HEK293 (cell line): ENCODE data around the gene GPS1.

Experiments used
- CTCF ChIA-PET: fragments of 350-600 bp; formaldehyde crosslinking; extraction: SDS; loops from one replicate; lab custom pipeline; 2021; ENCODE audit warnings: antibody characterized with exemption; lab: Yijun Ruan, JAX
- POLR2A ChIA-PET: fragments of 300-600 bp; formaldehyde crosslinking; extraction: SDS; loops from one replicate; lab custom pipeline; 2020; ENCODE audit warnings: antibody characterized with exemption, inconsistent platforms; lab: Yijun Ruan, JAX
- H3K27ac ChIP-seq: fragments of 200-500 bp; sonication (Bioruptor generic); 2 replicates; pipeline ENCODE4 v1.5.1; 2014; ENCODE audit warnings: low read depth, low read length, control low read depth, inconsistent platforms; ENCODE audit errors: extremely low read depth
- H3K36me3 ChIP-seq, 2 experiments: fragments of 200-500 bp in 1 of 2; sonication (Bioruptor generic) in 1 of 2; 1 replicate in 1 of 2; 2 replicates in 1 of 2; pipeline ENCODE4 v1.5.1; 2014 to 2017; ENCODE audit warnings: inconsistent platforms in 2 of 2, low read length in 2 of 2; ENCODE audit not compliant: control insufficient read depth in 2 of 2, insufficient read depth in 1 of 2
- H3K4me1 ChIP-seq: fragments of 200-500 bp; sonication (Bioruptor generic); 2 replicates; pipeline ENCODE4 v1.5.1; 2014; ENCODE audit warnings: mild to moderate bottlenecking, low read length, inconsistent platforms; ENCODE audit not compliant: control insufficient read depth, insufficient read depth
- H3K4me3 ChIP-seq: 2 replicates; pipeline ENCODE4 v1.5.1; 2011; ENCODE audit warnings: low read depth, mild to moderate bottlenecking, control low read depth, low read length, moderate library complexity
- H3K9me3 ChIP-seq: fragments of 200-500 bp; sonication (Bioruptor generic); 2 replicates; pipeline ENCODE4 v1.5.1; 2014; ENCODE audit warnings: low read depth, low read length, inconsistent platforms; ENCODE audit not compliant: control insufficient read depth, insufficient read depth
- CTCF ChIP-seq: fragments of 450-650 bp; formaldehyde crosslinking; IDR thresholded peaks from 2 replicates; pipeline ENCODE4 v1.5.1; 2016; ENCODE audit warnings: missing biosample characterization, missing genetic modification characterization
- HOXA7 ChIP-seq: sonication (generic); formaldehyde crosslinking; IDR thresholded peaks from 2 replicates; pipeline ENCODE4 v1.8.1; 2022; ENCODE audit warnings: missing genetic modification reagents, borderline replicate concordance
- PBX3 ChIP-seq: sonication (generic); formaldehyde crosslinking; IDR thresholded peaks from 2 replicates; pipeline ENCODE4 v1.8.1; 2022; ENCODE audit warnings: mild to moderate bottlenecking, moderate library complexity, missing genetic modification reagents
- PRDM10 ChIP-seq: fragments of 450-650 bp; formaldehyde crosslinking; IDR thresholded peaks from 2 replicates; pipeline ENCODE4 v1.5.1; 2016; ENCODE audit warnings: missing biosample characterization, missing genetic modification characterization
- RBAK ChIP-seq: fragments of 450-650 bp; formaldehyde crosslinking; IDR thresholded peaks from 2 replicates; pipeline ENCODE4 v1.5.1; 2016; ENCODE audit warnings: missing biosample characterization, missing genetic modification characterization
- SALL2 ChIP-seq: fragments of 450-650 bp; formaldehyde crosslinking; IDR thresholded peaks from 2 replicates; pipeline ENCODE4 v1.5.0; 2017; ENCODE audit warnings: missing biosample characterization, mild to moderate bottlenecking, missing genetic modification characterization, borderline replicate concordance
- ZBTB17 ChIP-seq: fragments of 450-650 bp; formaldehyde crosslinking; IDR thresholded peaks from 2 replicates; pipeline ENCODE4 v1.5.1; 2016; ENCODE audit warnings: missing biosample characterization, missing genetic modification characterization
- ZBTB49 ChIP-seq: fragments of 450-650 bp; formaldehyde crosslinking; IDR thresholded peaks from 2 replicates; pipeline ENCODE4 v1.5.1; 2016; ENCODE audit warnings: missing biosample characterization, missing genetic modification characterization, low read depth
- ZNF133 ChIP-seq: fragments of 450-650 bp; formaldehyde crosslinking; IDR thresholded peaks from 2 replicates; pipeline ENCODE4 v1.5.1; 2016; ENCODE audit warnings: missing biosample characterization, missing genetic modification characterization
- ZNF214 ChIP-seq: fragments of 450-650 bp; formaldehyde crosslinking; IDR thresholded peaks from 2 replicates; pipeline ENCODE4 v1.5.1; 2017; ENCODE audit warnings: missing biosample characterization, mild to moderate bottlenecking, missing genetic modification characterization, borderline replicate concordance
- ZNF324 ChIP-seq: fragments of 450-650 bp; formaldehyde crosslinking; IDR thresholded peaks from 2 replicates; pipeline ENCODE4 v1.5.1; 2016; ENCODE audit warnings: missing biosample characterization, missing genetic modification characterization
- ZNF394 ChIP-seq: fragments of 450-650 bp; formaldehyde crosslinking; IDR thresholded peaks from 2 replicates; pipeline ENCODE4 v1.5.1; 2016; ENCODE audit warnings: missing biosample characterization, missing genetic modification characterization, mild to moderate bottlenecking, moderate library complexity, borderline replicate concordance
- ZNF398 ChIP-seq: fragments of 450-650 bp; formaldehyde crosslinking; IDR thresholded peaks from 2 replicates; pipeline ENCODE4 v1.5.1; 2017; ENCODE audit warnings: missing biosample characterization, missing genetic modification characterization
- ZNF585B ChIP-seq: fragments of 450-650 bp; formaldehyde crosslinking; IDR thresholded peaks from 2 replicates; pipeline ENCODE4 v1.5.1; 2016; ENCODE audit warnings: missing biosample characterization, missing genetic modification characterization
- ZNF600 ChIP-seq: fragments of 450-650 bp; formaldehyde crosslinking; IDR thresholded peaks from 2 replicates; pipeline ENCODE4 v1.5.1; 2016; ENCODE audit warnings: missing biosample characterization, missing genetic modification characterization
- ZNF645 ChIP-seq: fragments of 450-650 bp; formaldehyde crosslinking; IDR thresholded peaks from 2 replicates; pipeline ENCODE4; 2016; ENCODE audit warnings: missing biosample characterization, missing genetic modification characterization
- ZNF664 ChIP-seq: fragments of 450-650 bp; formaldehyde crosslinking; IDR thresholded peaks from 2 replicates; pipeline ENCODE4 v1.5.1; 2016; ENCODE audit warnings: missing biosample characterization, missing genetic modification characterization

The GPS1 gene

GRCh38 chr17:82034371-82035011 lies 17.2 kb upstream of the GPS1 start (continued):
- TF ChIP-seq CTCF (tag by site-specific recombination) (no peak), ZNF394 (tag by site-specific recombination) (no peak), ZNF645 (tag by site-specific recombination) (no peak)

- peaks cover 10% of the 10 kb centered on the region for H3K4me1 ChIP-seq
- H3K9me3 ChIP-seq: no peaks in the 10 kb centered on the region
- H3K27ac ChIP-seq: no peak overlapping the region
These were observed 16.2 kb upstream of the GPS1 start for GRCh38 chr17:82035488-82035887.

More at GRCh38 chr17:82035488-82035887, 16.2 kb upstream of the GPS1 start:
- ChIA-PET CTCF (interaction anchor here (0.6 to 7.2 kb wide), 9 partner anchors 8 to 360 kb away, joined by 3 to 42 read pairs (median 3); partner anchors contain the start of genes CENPX and LRRC45), POLR2A (interaction anchor here (1.0 to 1.8 kb wide), 7 partner anchors 13 to 76 kb away, joined by 3 to 7 read pairs (median 4); partner anchors contain the start of gene CENPX)
- Histone ChIP-seq H3K4me3 (no peak overlapping the region), H3K36me3 (peaks cover 0 to 35% of the 10 kb centered on the region in 2 experiments; a peak in 1 of 3 replicates)
- TF ChIP-seq ZNF585B (tag by site-specific recombination) (no peak), ZNF664 (tag by site-specific recombination) (no peak), HOXA7 (CRISPR knock-in tag) (no peak), ZNF398 (tag by site-specific recombination) (no peak), ZBTB17 (peak; percentile 19; the same call in 1 of the 2 replicates), PRDM10 (tag by site-specific recombination) (peak; percentile 95), PBX3 (CRISPR knock-in tag) (no peak), ZNF214 (tag by site-specific recombination) (no peak), ZNF600 (tag by site-specific recombination) (0 out of 2 replicates have a peak, but pooled peaks have one; percentile 13), SALL2 (tag by site-specific recombination) (no peak), RBAK (tag by site-specific recombination) (no peak), ZNF394 (tag by site-specific recombination) (peak; percentile 48; the same call in 1 of the 2 replicates), ZNF645 (tag by site-specific recombination) (no peak), ZNF324 (no peak), ZNF133 (tag by site-specific recombination) (no peak), ZBTB49 (no peak)
